Adrenal gland (tissue), 12 donors: Measurements from ENCODE around the gene LFNG. TPM values are rescaled to one million over a fixed set of nuclear protein-coding genes. Genes with fewer than 3 reads are reported as not detected.

Experiments used
- DNase-seq, 7 donors: peaks; one replicate each; pipeline ENCODE4 v3.0.0-alpha.2; 2019 to 2020
- H3K27ac ChIP-seq, 5 donors: fragments of 200-600 bp; sonication (generic) in 4 of 5; 1 replicate in 3 of 5; 2 replicates in 2 of 5; pipeline versions ENCODE4 v1.5.1 to v1.8.0; 2016 to 2020; ENCODE audit warnings: mild to moderate bottlenecking in 1 of 5
- H3K27me3 ChIP-seq: fragments of 200-600 bp; 2 replicates; pipeline ENCODE4 v1.8.0; 2021
- H3K36me3 ChIP-seq, 2 donors: fragments of 200-600 bp; replicated peaks in 1 of 2; 1 replicate in 1 of 2; 2 replicates in 1 of 2; pipeline versions ENCODE4 v1.5.1 to v1.8.0; 2018 to 2022
- H3K4me1 ChIP-seq, 2 donors: fragments of 200-600 bp; replicated peaks in 1 of 2; 1 replicate in 1 of 2; 2 replicates in 1 of 2; pipeline versions ENCODE4 v1.5.1 to v1.8.0; 2018 to 2021
- H3K4me3 ChIP-seq, 4 donors: fragments of 200-600 bp; sonication (generic) in 3 of 4; one replicate each; pipeline ENCODE4 v1.5.1; 2016 to 2018
- H3K9me3 ChIP-seq, 3 donors: fragments of 200-600 bp; sonication (generic) in 1 of 3; replicated peaks in 1 of 3; 1 replicate in 2 of 3; 2 replicates in 1 of 3; pipeline versions ENCODE4 v1.5.1 to v1.8.0; 2016 to 2021
- CTCF ChIP-seq, 6 experiments: fragments of 450-650 bp in 4 of 6; fragments of 200-600 bp in 2 of 6; sonication (generic) in 1 of 6; IDR thresholded peaks; 1 replicate in 5 of 6; 2 replicates in 1 of 6; pipeline versions ENCODE4 v1.5.1 to v1.8.0; 2016 to 2021; ENCODE audit warnings: antibody characterized with exemption in 6 of 6, mild to moderate bottlenecking in 2 of 6, moderate library complexity in 1 of 6
- POLR2A ChIP-seq, 2 donors: fragments of 450-650 bp; IDR thresholded peaks; one replicate each; pipeline ENCODE4 v1.6.1; 2017; ENCODE audit warnings: antibody characterized with exemption in 2 of 2, mild to moderate bottlenecking in 2 of 2, moderate library complexity in 1 of 2
- WGBS, 4 donors: extraction: QIAGEN DNeasy Blood & Tissue Kit in 2 of 4; methylation state at CpG; one replicate each; pipeline versions ENCODE4 v1.1.5 to v1.1.7; 2013 to 2017; 5-methylcytosine and 5-hydroxymethylcytosine counted together
- intact Hi-C, 2 donors: fragments of 100-400 bp; cut with DNase I; formaldehyde crosslinking; loops; one replicate each; pipeline versions ENCODE4 v1.14.1 to v1.15.0; 2022 to 2023
- polyA plus RNA-seq, 3 donors: library from polyadenylated mRNA; stranded (reverse); fragments of 200-250 nt in 2 of 3; fragments of 350-450 nt in 1 of 3; fragmentation: Illumina TruSeq in 1 of 3; extraction: RNeasy Lipid Tissue Mini Kit (QIAGEN cat#74804) in 1 of 3; gene quantifications; one replicate each; pipeline ENCODE4 v1.2.3, GENCODE V29; 2013 to 2014
- total RNA-seq, 9 donors: library from RNA; depleted of rRNA in 4 of 9; stranded (reverse); fragments of >200 nt in 4 of 9; fragments of 120-200 nt in 1 of 9; fragmentation: NEBNext Ultra II Directional in 1 of 9; extraction: Animal tissue kit (Norgen Biotek cat#: 25700) in 1 of 9; gene quantifications; one replicate each; pipeline versions ENCODE4 v1.1.0 to v1.2.4, GENCODE V29; 2013 to 2023
- donor health status: healthy with polysubstance abuse.
- donor health status: Bipolar disorder and iron deficiency.
- donor health status: DM: yes; HTN: yes; CAD: no.
- donor health status: DM: no; HTN: no; CAD: no.
- donor health status: DM: no; HTN: no; CAD: no.
- donor health status: DM: yes; HTN: yes; CAD: no.

Gene LFNG
- total and polyA plus RNA-seq, 12 donors = 1.4 to 26.1 (median 14.2) TPM

DNA sequence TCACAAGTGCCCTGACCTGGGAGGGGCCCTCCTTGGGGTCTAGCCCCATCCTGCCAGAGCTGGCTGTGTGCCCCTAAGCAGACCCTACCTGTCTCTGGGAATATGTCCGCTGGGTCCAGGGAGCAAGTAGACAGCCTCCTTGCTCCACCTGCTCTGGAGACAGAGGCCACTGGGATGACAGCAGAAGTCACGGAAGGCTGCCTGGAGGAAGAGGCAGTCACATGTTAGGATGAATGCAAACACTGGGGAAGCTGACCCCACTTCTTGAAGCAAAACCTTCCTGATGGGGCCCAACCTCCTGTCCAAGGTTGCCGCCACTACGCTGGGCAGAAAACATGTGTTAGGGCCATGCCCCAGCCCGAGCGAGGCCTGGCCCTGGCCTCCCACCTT is 11.7 kb upstream of the LFNG start:
- no peak for DNase-seq
- no peaks in the 10 kb centered on the region for H3K27me3 ChIP-seq
- H3K36me3 ChIP-seq = no peaks in the 10 kb centered on the region
- H3K9me3 ChIP-seq = no peaks in the 10 kb centered on the region
- TF ChIP-seq POLR2A (IDR thresholded peaks at IDR 0.05) = no peak
- H3K27ac ChIP-seq = peak overlapping the region in 2 of 5 donors; percentile 54 to 80
- 73 to 93% (median 79%) methylated on average over 1 to 6 of the region's 6 CpGs for WGBS, 4 donors
- intact Hi-C loops = no loop called here
- peaks cover 0 to 25% of the 10 kb centered on the region in 2 donors for H3K4me1 ChIP-seq
- H3K4me3 ChIP-seq = no peak overlapping the region

- H3K36me3 ChIP-seq = no peaks in the 10 kb centered on the region
- TF ChIP-seq CTCF (IDR thresholded peaks at IDR 0.05) = no peak
- TF ChIP-seq POLR2A (IDR thresholded peaks at IDR 0.05) = no peak
- H3K4me1 ChIP-seq = peaks cover 0 to 25% of the 10 kb centered on the region in 2 donors
- intact Hi-C loops = no loop called here
- 57 to 69% (median 62%) methylated on average over 12 to 43 of the region's 43 CpGs for WGBS, 4 donors
- no peaks in the 10 kb centered on the region for H3K9me3 ChIP-seq
- peak overlapping the region in 2 of 5 donors; percentile 54 to 80 for H3K27ac ChIP-seq
- DNase-seq = peak in 4 of 7 donors; percentile 54 to 75 (median 58)
- no peaks in the 10 kb centered on the region for H3K27me3 ChIP-seq
- no peak overlapping the region for H3K4me3 ChIP-seq
These were observed 11.0 kb upstream of the LFNG start for GRCh38 chr7:2508327-2509215.

DNA sequence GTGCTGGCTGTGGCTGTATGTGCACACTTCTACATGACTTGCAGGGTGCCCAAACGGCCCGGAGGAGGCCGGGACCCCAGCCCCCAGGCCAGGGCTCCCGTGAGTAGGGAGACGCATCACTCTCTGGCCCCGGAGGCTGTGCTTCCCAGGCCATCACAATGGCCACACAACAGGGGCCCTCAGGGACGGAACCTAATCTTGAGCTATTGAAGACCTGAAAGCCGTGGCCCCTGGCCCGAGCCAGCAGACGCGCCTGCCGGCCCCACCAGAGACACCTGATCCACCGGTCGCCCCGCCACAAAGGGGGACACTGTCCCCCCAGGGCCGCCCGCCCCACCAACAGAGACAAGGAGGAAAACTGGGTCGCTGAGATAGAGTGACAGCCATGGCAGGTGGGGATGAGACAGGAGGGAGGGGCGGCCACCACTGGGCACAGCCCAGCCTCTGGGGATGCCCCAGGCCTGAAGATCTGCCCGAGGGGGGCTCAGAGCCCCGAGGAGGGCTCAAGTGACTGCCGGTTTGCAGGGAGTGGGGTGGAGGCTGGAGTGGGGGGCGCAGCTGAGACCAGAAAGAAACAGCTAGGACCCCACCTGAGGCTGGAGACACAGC is 10.2 kb upstream of the LFNG start:
- peak overlapping the region in 1 of 5 donors; percentile 80 for H3K27ac ChIP-seq
- no peaks in the 10 kb centered on the region for H3K36me3 ChIP-seq
- 75 to 97% (median 80%) methylated on average over 5 to 23 of the region's 23 CpGs for WGBS, 4 donors
- H3K9me3 ChIP-seq = no peaks in the 10 kb centered on the region
- intact Hi-C loops = no loop called here
- no peak for DNase-seq
- H3K4me1 ChIP-seq = peaks cover 0 to 25% of the 10 kb centered on the region in 2 donors
- no peaks in the 10 kb centered on the region for H3K27me3 ChIP-seq
- no peak for TF ChIP-seq CTCF (IDR thresholded peaks at IDR 0.05)
- H3K4me3 ChIP-seq = no peak overlapping the region

GRCh38 chr7:2510130-2510776 is 9.3 kb upstream of the LFNG start:
- H3K36me3 ChIP-seq = no peaks in the 10 kb centered on the region
- no peaks in the 10 kb centered on the region for H3K27me3 ChIP-seq
- no peak for DNase-seq
- H3K4me1 ChIP-seq = peaks cover 0 to 25% of the 10 kb centered on the region in 2 donors
- no peak overlapping the region for H3K4me3 ChIP-seq
- intact Hi-C loops = no loop called here
- 80 to 91% (median 90%) methylated on average over 5 to 13 of the region's 13 CpGs for WGBS, 4 donors
- TF ChIP-seq CTCF (IDR thresholded peaks at IDR 0.05) = no peak
- no peak for TF ChIP-seq POLR2A (IDR thresholded peaks at IDR 0.05)
- peak overlapping the region in 1 of 5 donors; percentile 82 for H3K27ac ChIP-seq
- H3K9me3 ChIP-seq = no peaks in the 10 kb centered on the region
